Upper lobe of left lung (tissue), 6 donors: Measurements from ENCODE around the gene SUN1. TPM values are rescaled to one million over a fixed set of nuclear protein-coding genes. Genes with fewer than 3 reads are reported as not detected.
A peak's percentile ranks its signal among the peaks of the same experiment; 100 is the strongest.

Source experiments
- ATAC-seq, 2 donors: fragments of 200-7000 bp; cut with Tn5 transposase; one replicate each; pipeline ENCODE4 v1.9.1; 2022; ENCODE audit warnings: mild to moderate bottlenecking in 2 of 2, moderate library complexity in 2 of 2; ENCODE audit not compliant: low FRiP score in 2 of 2
- DNase-seq, 2 donors: peaks; one replicate each; pipeline ENCODE4 v3.0.0-alpha.2; 2019 to 2020
- H3K27ac ChIP-seq, 4 donors: fragments of 200-600 bp; sonication (generic); one replicate each; pipeline ENCODE4 v1.5.1; 2016 to 2019
- H3K27me3 ChIP-seq, 4 donors: fragments of 200-600 bp; sonication (generic); one replicate each; pipeline ENCODE4 v1.5.1; 2017 to 2019
- H3K36me3 ChIP-seq, 4 donors: fragments of 200-600 bp; sonication (generic); one replicate each; pipeline ENCODE4 v1.5.1; 2016 to 2019
- H3K4me1 ChIP-seq, 4 donors: fragments of 200-600 bp; sonication (generic); one replicate each; pipeline ENCODE4 v1.5.1; 2018 to 2019
- H3K4me3 ChIP-seq, 4 donors: fragments of 200-600 bp; sonication (generic); one replicate each; pipeline ENCODE4 v1.5.1; 2017 to 2019; ENCODE audit warnings: mild to moderate bottlenecking in 2 of 4, moderate library complexity in 1 of 4
- H3K9me3 ChIP-seq, 4 donors: fragments of 200-600 bp; sonication (generic); one replicate each; pipeline ENCODE4 v1.5.1; 2018 to 2019
- CTCF ChIP-seq, 6 experiments: fragments of 450-650 bp in 4 of 6; fragments of 200-600 bp in 2 of 6; sonication (generic) in 2 of 6; IDR thresholded peaks; one replicate each; pipeline ENCODE4 v1.5.1; 2016 to 2019; ENCODE audit warnings: antibody characterized with exemption in 6 of 6
- EP300 ChIP-seq, 4 donors: sonication (generic); formaldehyde crosslinking; IDR thresholded peaks; one replicate each; pipeline ENCODE4 v1.5.1; 2017; ENCODE audit warnings: antibody characterized with exemption in 4 of 4, control low read depth in 2 of 4
- POLR2A ChIP-seq, 4 donors: fragments of 450-650 bp; IDR thresholded peaks; one replicate each; pipeline ENCODE4 v1.5.1; 2016 to 2017; ENCODE audit warnings: antibody characterized with exemption in 4 of 4, mild to moderate bottlenecking in 2 of 4
- POLR2AphosphoS5 ChIP-seq, 2 donors: sonication (generic); formaldehyde crosslinking; IDR thresholded peaks; one replicate each; pipeline ENCODE4 v1.5.1; 2017; ENCODE audit warnings: antibody characterized with exemption in 2 of 2
- WGBS, 2 donors: methylation state at CpG; one replicate each; pipeline ENCODE4 v1.1.5; 2017 to 2018; 5-methylcytosine and 5-hydroxymethylcytosine counted together
- total RNA-seq, 6 donors: library from RNA; depleted of rRNA in 4 of 6; stranded (reverse); fragments of >200 nt in 4 of 6; gene quantifications; one replicate each; pipeline versions ENCODE4 v1.1.0 to v1.2.1, GENCODE V29; 2016 to 2021
- donor health status: DM: no; HTN: no; CAD: no; lungs with moderate emphysema.
- donor health status: DM: no; HTN: yes; CAD: no; lungs with severe emphysema.

Gene SUN1
- total RNA-seq, 6 donors from 2014 or later: 107 to 196 (median 127) TPM

- no peak for TF ChIP-seq POLR2AphosphoS5 (IDR thresholded peaks at IDR 0.05)
- TF ChIP-seq POLR2A (IDR thresholded peaks at IDR 0.05): no peak
- no peak for TF ChIP-seq EP300 (IDR thresholded peaks at IDR 0.05)
- Histone ChIP-seq H3K27me3 (no peaks in the 10 kb centered on the region), H3K9me3 (no peaks in the 10 kb centered on the region), H3K4me1 (no peaks in the 10 kb centered on the region), H3K36me3 (peaks cover 35 to 100% (median 87%) of the 10 kb centered on the region in 4 donors), H3K27ac (no peak overlapping the region), H3K4me3 (no peak overlapping the region)
- DNase-seq (peak in 1 of 2 donors; percentile 74), ATAC-seq (no peak)
- 94% methylated on average over 15 to 29 of the region's 30 CpGs for WGBS, 2 donors
Observed at GRCh38 chr7:856444-857095, 24.3 kb downstream of the SUN1 start.

- H3K9me3 ChIP-seq: no peaks in the 10 kb centered on the region
- TF ChIP-seq CTCF (IDR thresholded peaks at IDR 0.05) (no peak), EP300 (IDR thresholded peaks at IDR 0.05) (no peak), POLR2A (IDR thresholded peaks at IDR 0.05) (no peak), POLR2AphosphoS5 (IDR thresholded peaks at IDR 0.05) (no peak)
- H3K4me1 ChIP-seq: no peaks in the 10 kb centered on the region
- peaks cover 37 to 100% (median 89%) of the 10 kb centered on the region in 4 donors for H3K36me3 ChIP-seq
- ATAC-seq: no peak
- no peak overlapping the region for H3K27ac ChIP-seq
- no peak for DNase-seq
- 80 to 92% methylated on average over 7 to 9 of the region's 9 CpGs for WGBS, 2 donors
- no peaks in the 10 kb centered on the region for H3K27me3 ChIP-seq
- H3K4me3 ChIP-seq: no peak overlapping the region
Observed at GRCh38 chr7:857661-858060, 25.4 kb downstream of the SUN1 start.

- peaks cover 28 to 93% (median 78%) of the 10 kb centered on the region in 4 donors for H3K36me3 ChIP-seq
- TF ChIP-seq POLR2AphosphoS5 (IDR thresholded peaks at IDR 0.05) (no peak), POLR2A (IDR thresholded peaks at IDR 0.05) (no peak), CTCF (IDR thresholded peaks at IDR 0.05) (no peak), EP300 (IDR thresholded peaks at IDR 0.05) (no peak)
- H3K9me3 ChIP-seq: no peaks in the 10 kb centered on the region
- H3K4me1 ChIP-seq: no peaks in the 10 kb centered on the region
- H3K4me3 ChIP-seq: no peak overlapping the region
- 79 to 81% methylated on average over 16 of the region's 16 CpGs for WGBS, 2 donors
- DNase-seq (peak in 1 of 2 donors; percentile 63), ATAC-seq (no peak)
- no peaks in the 10 kb centered on the region for H3K27me3 ChIP-seq
- no peak overlapping the region for H3K27ac ChIP-seq
Observed at GRCh38 chr7:859359-860030, 27.2 kb downstream of the SUN1 start.

GRCh38 chr7:860149-860548 is 27.9 kb downstream of the SUN1 start:
- DNase-seq (peak in 1 of 2 donors; percentile 52), ATAC-seq (no peak)
- Histone ChIP-seq H3K4me3 (no peak overlapping the region), H3K27me3 (no peaks in the 10 kb centered on the region), H3K4me1 (no peaks in the 10 kb centered on the region), H3K36me3 (peaks cover 30 to 93% (median 74%) of the 10 kb centered on the region in 4 donors), H3K9me3 (no peaks in the 10 kb centered on the region), H3K27ac (no peak overlapping the region)
- WGBS, 2 donors: 94 to 95% methylated on average over 21 of the region's 21 CpGs
- TF ChIP-seq CTCF (IDR thresholded peaks at IDR 0.05): no peak
- no peak for TF ChIP-seq EP300 (IDR thresholded peaks at IDR 0.05)
- TF ChIP-seq POLR2AphosphoS5 (IDR thresholded peaks at IDR 0.05): no peak
- no peak for TF ChIP-seq POLR2A (IDR thresholded peaks at IDR 0.05)

- Histone ChIP-seq H3K4me3 (no peak overlapping the region), H3K9me3 (no peaks in the 10 kb centered on the region), H3K36me3 (peaks cover 30 to 93% (median 72%) of the 10 kb centered on the region in 4 donors), H3K27ac (no peak overlapping the region), H3K4me1 (no peaks in the 10 kb centered on the region), H3K27me3 (no peaks in the 10 kb centered on the region)
- WGBS, 2 donors: 83 to 91% methylated on average over 9 of the region's 9 CpGs
- DNase-seq (no peak), ATAC-seq (no peak)
- TF ChIP-seq EP300 (IDR thresholded peaks at IDR 0.05) (no peak), POLR2AphosphoS5 (IDR thresholded peaks at IDR 0.05) (no peak), POLR2A (IDR thresholded peaks at IDR 0.05) (no peak), CTCF (IDR thresholded peaks at IDR 0.05) (no peak)
Observed at GRCh38 chr7:861222-861621, 28.9 kb downstream of the SUN1 start.
